Keratinocyte (primary cell): Measurements from ENCODE around the gene SLC12A3. TPM values are rescaled to one million over a fixed set of nuclear protein-coding genes. Genes with fewer than 3 reads are reported as not detected.

ENCODE experiments used
- DNase-seq: peaks from one replicate; pipeline ENCODE4 v3.0.0-alpha.2; 2011; ENCODE audit warnings: low read depth, missing footprints, low spot score
- FAIRE-seq: peaks from 2 replicates; lab custom pipeline; 2011; peaks lifted over from hg19 to GRCh38; lab: Jason Lieb, UNC
- H2AFZ ChIP-seq: 2 replicates; pipeline ENCODE4 v1.6.0; 2012; ENCODE audit warnings: low read length, control low read depth, inconsistent platforms; ENCODE audit not compliant: control insufficient read depth
- H3K27ac ChIP-seq: 2 replicates; pipeline ENCODE4 v1.5.1; 2011; ENCODE audit warnings: low read length; ENCODE audit not compliant: control insufficient read depth, insufficient read depth
- H3K27me3 ChIP-seq: 3 replicates; pipeline ENCODE4 v1.6.0; 2011; ENCODE audit warnings: low read length; ENCODE audit not compliant: control insufficient read depth, insufficient read depth; ENCODE audit errors: extremely low read depth
- H3K36me3 ChIP-seq, 2 experiments: 2 replicates in 1 of 2; 3 replicates in 1 of 2; pipeline ENCODE4 v1.5.1; 2011; ENCODE audit warnings: low read length in 2 of 2, mild to moderate bottlenecking in 1 of 2; ENCODE audit not compliant: control insufficient read depth in 2 of 2, insufficient read depth in 2 of 2; ENCODE audit errors: extremely low read depth in 1 of 2
- H3K4me1 ChIP-seq: 3 replicates; pipeline ENCODE4 v1.5.1; 2011; ENCODE audit warnings: low read length; ENCODE audit not compliant: control insufficient read depth, insufficient read depth; ENCODE audit errors: extremely low read depth
- H3K4me2 ChIP-seq: 3 replicates; pipeline ENCODE4 v1.6.0; 2011; ENCODE audit warnings: low read depth, low read length; ENCODE audit not compliant: control insufficient read depth, insufficient read depth; ENCODE audit errors: extremely low read depth
- H3K4me3 ChIP-seq, 3 experiments: fragments of 200-600 bp in 1 of 3; sonication (generic) in 1 of 3; 2 replicates in 2 of 3; 3 replicates in 1 of 3; pipeline ENCODE4 v1.5.1; 2011 to 2016; ENCODE audit warnings: low read length in 3 of 3, mild to moderate bottlenecking in 3 of 3, control low read depth in 2 of 3, inconsistent platforms in 1 of 3, low read depth in 1 of 3, mixed read lengths in 1 of 3, mixed run types in 1 of 3, moderate library complexity in 1 of 3; ENCODE audit not compliant: control insufficient read depth in 2 of 3, insufficient read depth in 2 of 3; ENCODE audit errors: extremely low read depth in 1 of 3
- H3K79me2 ChIP-seq: 2 replicates; pipeline ENCODE4 v1.6.0; 2012; ENCODE audit warnings: low read length; ENCODE audit not compliant: control insufficient read depth, insufficient read depth
- H3K9ac ChIP-seq: 3 replicates; pipeline ENCODE4 v1.6.0; 2011; ENCODE audit warnings: low read length; ENCODE audit not compliant: control insufficient read depth, insufficient read depth; ENCODE audit errors: extremely low read depth
- H3K9me1 ChIP-seq: 3 replicates; pipeline ENCODE4 v1.6.0; 2011; ENCODE audit warnings: low read length; ENCODE audit not compliant: control insufficient read depth, insufficient read depth; ENCODE audit errors: extremely low read depth
- H3K9me3 ChIP-seq: 2 replicates; pipeline ENCODE4 v1.5.1; 2012; ENCODE audit warnings: low read depth, low read length; ENCODE audit not compliant: control insufficient read depth
- H4K20me1 ChIP-seq: 3 replicates; pipeline ENCODE4 v1.6.0; 2011; ENCODE audit warnings: low read length; ENCODE audit not compliant: control insufficient read depth, insufficient read depth; ENCODE audit errors: extremely low read depth
- CTCF ChIP-seq, 3 experiments: IDR thresholded peaks in 1 of 3; conservative IDR thresholded peaks in 1 of 3; optimal IDR thresholded peaks in 1 of 3; 2 replicates in 2 of 3; 3 replicates in 1 of 3; pipeline versions ENCODE3 to v1.5.1; 2011; ENCODE audit warnings: low read length in 3 of 3, mild to moderate bottlenecking in 3 of 3, moderate library complexity in 2 of 3, control low read depth in 1 of 3, inconsistent platforms in 1 of 3; ENCODE audit not compliant: insufficient read depth in 2 of 3; ENCODE audit errors: extremely low read depth in 1 of 3
- EZH2 ChIP-seq: IDR thresholded peaks from one replicate; pipeline ENCODE4 v1.6.1; 2012; ENCODE audit warnings: inconsistent platforms, mild to moderate bottlenecking, low read length, moderate library complexity
- dilution Hi-C: fragments of 300-500 bp; cut with MboI; formaldehyde crosslinking; loops from one replicate; pipeline ENCODE4 v1.7.0; 2020; ENCODE audit warnings: low sequenced_read_pairs; ENCODE audit not compliant: extremely low pct_ligation_motif_present
- polyA plus RNA-seq, 5 experiments: library from polyadenylated mRNA; depleted of rRNA in 3 of 5; stranded (reverse) in 3 of 5; stranded (forward) in 1 of 5; unstranded in 1 of 5; fragments of >200 nt; gene quantifications; 1 replicate in 1 of 5; 2 replicates in 3 of 5; 3 replicates in 1 of 5; pipeline versions ENCODE4 v1.2.1 to v1.2.3, GENCODE V29; 2011 to 2012; ENCODE audit warnings: missing spikeins in 2 of 5, low read depth in 1 of 5, low replicate concordance in 1 of 5

Gene SLC12A3
- polyA plus RNA-seq, 1 donor (not counting 4 experiments of a cell fraction or from before 2014, with no cell fraction given): not detected

- no peak overlapping the region for H3K4me2 ChIP-seq
- dilution Hi-C loops: no loop called here
- H4K20me1 ChIP-seq: peaks cover 5% of the 10 kb centered on the region
- DNase-seq: no peak
- H3K79me2 ChIP-seq: no peaks in the 10 kb centered on the region
- no peaks in the 10 kb centered on the region for H3K9me1 ChIP-seq
- no peak for FAIRE-seq
- H3K27ac ChIP-seq: no peak overlapping the region
- peaks cover 14 to 33% of the 10 kb centered on the region in 2 experiments for H3K36me3 ChIP-seq
- H3K4me3 ChIP-seq: no peak overlapping the region
- H2AFZ ChIP-seq: no peak overlapping the region
- TF ChIP-seq EZH2 (no peak), CTCF (optimal IDR thresholded peaks at IDR 0.05 in 1 of 3, IDR thresholded peaks at IDR 0.05 in 1 of 3, conservative IDR thresholded peaks at IDR 0.05 in 1 of 3; ENCODE audit: extremely low read depth in 1 of 3, insufficient read depth in 2 of 3, low read length in 3 of 3) (no peak)
- no peaks in the 10 kb centered on the region for H3K4me1 ChIP-seq
- H3K27me3 ChIP-seq: no peaks in the 10 kb centered on the region
- no peak overlapping the region for H3K9ac ChIP-seq
- no peaks in the 10 kb centered on the region for H3K9me3 ChIP-seq
These were observed 82.0 kb downstream of the SLC12A3 start for GRCh38 chr16:56946767-56947603.

GRCh38 chr16:56947604-56947995 lies 82.6 kb downstream of the SLC12A3 start:
- no peak overlapping the region for H3K9ac ChIP-seq
- no peaks in the 10 kb centered on the region for H3K9me3 ChIP-seq
- peaks cover 5% of the 10 kb centered on the region for H4K20me1 ChIP-seq
- H3K27ac ChIP-seq: no peak overlapping the region
- dilution Hi-C loops: no loop called here
- H3K9me1 ChIP-seq: no peaks in the 10 kb centered on the region
- H3K79me2 ChIP-seq: no peaks in the 10 kb centered on the region
- H3K4me1 ChIP-seq: no peaks in the 10 kb centered on the region
- no peaks in the 10 kb centered on the region for H3K27me3 ChIP-seq
- FAIRE-seq (no peak), DNase-seq (no peak)
- peaks cover 12 to 27% of the 10 kb centered on the region in 2 experiments for H3K36me3 ChIP-seq
- no peak overlapping the region for H3K4me3 ChIP-seq
- H3K4me2 ChIP-seq: no peak overlapping the region
- H2AFZ ChIP-seq: no peak overlapping the region
- TF ChIP-seq EZH2: no peak
- no peak for TF ChIP-seq CTCF (optimal IDR thresholded peaks at IDR 0.05 in 1 of 3, IDR thresholded peaks at IDR 0.05 in 1 of 3, conservative IDR thresholded peaks at IDR 0.05 in 1 of 3; ENCODE audit: extremely low read depth in 1 of 3, insufficient read depth in 2 of 3, low read length in 3 of 3)
